A673 (cell line): ENCODE measurements around the gene NECTIN1.

Source experiments
- EZH2 ChIP-seq: fragments of 200-600 bp; sonication (generic); IDR thresholded peaks from 2 replicates; pipeline ENCODE4 v1.6.1; 2017; ENCODE audit warnings: borderline replicate concordance, low read depth, mild to moderate bottlenecking, mixed read lengths, antibody characterized with exemption, low read length; ENCODE audit not compliant: poor library complexity, severe bottlenecking
- TF ChIP-seq, protein P1 (sequence below): fragments of 300-800, 200-600 bp; sonication (generic); conservative IDR thresholded peaks from 2 replicates; pipeline ENCODE4 v1.5.1; 2017; ENCODE audit warnings: low read depth, mild to moderate bottlenecking, antibody characterized with exemption, low read length, moderate library complexity, mixed read lengths

DNA sequence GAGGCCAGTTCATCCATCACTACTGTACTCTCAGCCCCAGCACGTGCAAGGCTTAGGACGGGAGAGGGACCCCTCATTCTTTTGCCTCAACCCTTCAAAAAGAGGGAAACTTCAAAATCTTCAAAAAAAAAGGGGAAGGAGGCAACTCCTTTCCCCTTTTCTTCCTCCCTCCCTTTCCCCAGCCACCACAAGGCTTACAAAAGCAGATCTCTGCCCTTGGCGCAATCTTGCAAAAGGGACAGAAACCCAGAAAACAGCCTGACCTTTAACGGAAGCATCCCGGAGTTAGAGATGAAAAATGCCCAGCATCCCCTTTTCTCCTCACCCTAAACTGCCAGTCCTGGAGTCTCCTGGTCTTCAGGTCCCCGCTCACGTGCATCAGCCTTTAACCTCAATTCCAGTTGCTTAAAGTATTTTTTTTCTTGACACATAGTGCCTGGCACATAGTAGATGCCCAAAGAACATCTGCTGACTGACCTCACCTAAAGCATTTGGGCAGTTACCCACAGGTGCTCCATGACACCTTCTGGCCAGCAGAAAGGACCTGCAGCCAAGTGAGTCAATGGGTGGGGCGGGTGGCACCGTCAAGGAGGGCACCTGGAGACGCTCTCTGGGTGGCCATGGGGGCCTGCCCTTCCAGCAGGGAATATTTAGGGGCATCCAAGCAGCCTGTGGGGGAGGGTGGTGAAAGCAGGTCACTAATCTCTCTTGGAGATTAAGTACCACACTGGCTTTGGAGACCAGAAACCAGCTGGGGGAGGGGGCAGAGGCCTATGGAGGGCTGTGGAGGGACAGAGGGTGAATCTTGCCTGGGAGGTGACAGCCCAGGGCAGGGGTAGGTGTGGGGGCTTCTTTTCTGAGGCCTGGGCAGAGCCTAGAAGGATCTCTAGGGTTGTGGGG, 16.3 kb downstream of the NECTIN1 start:
- TF ChIP-seq, protein P1, sequence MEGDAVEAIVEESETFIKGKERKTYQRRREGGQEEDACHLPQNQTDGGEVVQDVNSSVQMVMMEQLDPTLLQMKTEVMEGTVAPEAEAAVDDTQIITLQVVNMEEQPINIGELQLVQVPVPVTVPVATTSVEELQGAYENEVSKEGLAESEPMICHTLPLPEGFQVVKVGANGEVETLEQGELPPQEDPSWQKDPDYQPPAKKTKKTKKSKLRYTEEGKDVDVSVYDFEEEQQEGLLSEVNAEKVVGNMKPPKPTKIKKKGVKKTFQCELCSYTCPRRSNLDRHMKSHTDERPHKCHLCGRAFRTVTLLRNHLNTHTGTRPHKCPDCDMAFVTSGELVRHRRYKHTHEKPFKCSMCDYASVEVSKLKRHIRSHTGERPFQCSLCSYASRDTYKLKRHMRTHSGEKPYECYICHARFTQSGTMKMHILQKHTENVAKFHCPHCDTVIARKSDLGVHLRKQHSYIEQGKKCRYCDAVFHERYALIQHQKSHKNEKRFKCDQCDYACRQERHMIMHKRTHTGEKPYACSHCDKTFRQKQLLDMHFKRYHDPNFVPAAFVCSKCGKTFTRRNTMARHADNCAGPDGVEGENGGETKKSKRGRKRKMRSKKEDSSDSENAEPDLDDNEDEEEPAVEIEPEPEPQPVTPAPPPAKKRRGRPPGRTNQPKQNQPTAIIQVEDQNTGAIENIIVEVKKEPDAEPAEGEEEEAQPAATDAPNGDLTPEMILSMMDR: no peak
- no peak for TF ChIP-seq EZH2
